Middle frontal gyrus (tissue), 1 donor: ENCODE data around the gene CYB561A3.

Experiments used
- DNase-seq: peaks from one replicate; pipeline ENCODE4 v3.0.0-alpha.2; 2015; ENCODE audit warnings: low spot score; ENCODE audit errors: extremely low spot score

CYB561A3 gene

GRCh38 chr11:61345954-61346843 lies 15.5 kb downstream of the CYB561A3 start:
- DNase-seq = no peak

DNA sequence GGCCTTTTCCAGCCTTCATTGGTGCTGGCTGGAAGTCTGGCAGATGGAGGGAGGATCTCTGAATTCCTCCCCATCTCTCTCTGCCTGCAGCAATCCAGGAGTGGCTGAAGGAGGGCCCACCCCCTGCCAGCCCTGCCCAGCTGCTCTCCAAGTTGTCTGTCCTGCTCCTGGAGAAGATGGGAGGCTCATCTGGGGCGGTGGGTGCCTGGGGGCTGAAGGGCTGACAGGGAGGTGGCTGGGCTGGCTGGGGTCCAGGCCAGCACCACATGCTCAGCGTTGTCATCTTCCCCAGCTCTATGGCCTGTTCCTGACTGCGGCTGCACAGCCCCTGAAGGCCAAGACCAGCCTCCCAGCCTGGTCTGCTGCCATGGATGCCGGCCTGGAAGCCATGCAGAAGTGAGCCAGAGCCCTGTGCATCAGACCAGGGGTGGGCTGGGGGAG lies 16.5 kb downstream of the CYB561A3 start:
- no peak for DNase-seq

DNA sequence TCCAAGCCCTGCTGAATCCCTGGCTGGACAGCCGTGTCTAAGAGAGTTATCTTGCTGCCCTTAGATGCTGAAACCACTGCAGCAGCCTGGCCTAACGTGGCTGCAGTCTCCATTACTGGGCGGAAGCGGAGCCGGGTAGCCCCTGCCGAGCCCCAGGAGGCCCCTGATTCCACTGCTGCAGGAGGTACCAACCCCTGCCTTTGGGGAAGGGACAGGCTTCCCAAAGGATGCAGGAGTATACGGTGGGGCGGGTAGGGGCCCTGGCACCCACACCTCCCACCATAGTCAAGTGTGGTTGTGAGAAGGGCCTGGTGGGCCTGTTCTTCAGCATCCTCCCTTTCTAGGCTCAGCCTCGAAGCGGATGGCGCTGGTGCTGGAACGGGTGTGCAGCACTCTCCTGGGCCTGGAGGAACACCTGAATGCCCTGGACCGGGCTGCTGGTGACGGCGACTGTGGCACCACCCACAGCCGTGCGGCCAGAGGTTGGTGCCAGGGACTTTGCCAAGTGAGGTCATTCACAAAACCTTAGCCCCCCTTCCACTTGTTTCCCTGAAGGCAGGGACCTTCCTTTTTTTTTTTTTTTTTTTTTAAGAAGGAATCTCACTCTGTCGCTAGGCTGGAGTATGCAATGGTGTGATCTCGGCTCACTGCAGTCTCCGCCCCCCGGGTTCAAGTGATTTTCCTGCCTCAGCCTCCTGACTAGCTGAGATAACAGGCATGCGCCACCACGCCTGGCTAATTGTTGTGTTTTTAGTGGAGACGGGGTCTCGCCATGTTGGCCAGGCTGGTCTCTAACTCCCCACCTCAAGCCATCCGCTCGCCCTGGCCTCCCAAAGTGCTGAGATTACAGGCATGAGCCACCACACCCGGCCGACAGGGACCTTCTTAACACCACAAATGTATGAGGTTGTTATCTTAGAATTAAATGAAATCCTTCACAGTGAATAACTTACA lies 17.6 kb downstream of the CYB561A3 start:
- no peak for DNase-seq

DNA sequence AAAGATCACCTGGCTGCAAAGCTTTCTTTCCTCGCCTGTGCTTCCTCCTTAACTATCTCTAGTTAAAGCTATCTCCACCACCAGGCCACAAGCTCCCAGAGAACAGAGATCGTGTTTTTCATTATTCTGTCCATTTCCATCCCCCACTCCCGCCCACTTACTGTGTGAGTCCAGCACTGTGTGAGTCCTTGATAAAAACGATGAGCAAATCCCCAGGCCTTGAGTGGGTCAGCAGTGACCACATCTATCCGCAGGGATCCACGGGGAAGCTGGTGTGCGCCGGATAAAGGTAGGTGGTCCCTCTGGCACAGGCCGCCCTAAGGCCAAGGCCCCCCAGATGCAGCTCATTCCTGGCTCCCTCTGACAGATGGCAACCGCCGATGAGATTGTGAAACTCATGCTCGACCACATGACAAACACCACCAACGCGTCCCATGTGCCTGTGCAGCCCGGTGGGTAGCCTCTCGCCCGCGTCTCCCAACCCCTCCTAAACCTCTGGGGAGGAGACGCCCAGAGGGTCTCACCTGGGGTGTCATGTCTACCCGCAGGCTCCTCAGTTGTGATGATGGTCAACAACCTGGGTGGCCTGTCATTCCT lies 19.4 kb downstream of the CYB561A3 start:
- no peak for DNase-seq

DNA sequence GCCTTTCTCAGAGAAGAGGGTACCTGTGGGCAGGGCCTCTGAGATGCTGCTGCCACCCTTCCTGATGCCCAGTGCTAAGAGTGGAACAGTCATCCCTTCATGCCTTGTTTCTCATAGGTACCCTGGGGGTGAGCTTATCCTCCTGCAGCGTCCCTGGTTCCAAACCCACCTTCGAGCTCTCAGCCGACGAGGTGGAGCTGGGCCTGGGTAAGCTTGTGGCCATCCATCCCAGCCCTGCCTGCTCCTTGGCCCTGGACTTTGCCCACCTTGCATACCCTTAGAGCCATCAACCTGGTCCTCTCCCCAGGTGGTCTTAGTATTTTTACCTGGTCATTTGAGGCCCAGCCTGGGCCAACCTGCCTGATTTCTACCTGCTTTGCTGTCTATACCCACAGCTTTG lies 20.0 kb downstream of the CYB561A3 start:
- DNase-seq = no peak

DNA sequence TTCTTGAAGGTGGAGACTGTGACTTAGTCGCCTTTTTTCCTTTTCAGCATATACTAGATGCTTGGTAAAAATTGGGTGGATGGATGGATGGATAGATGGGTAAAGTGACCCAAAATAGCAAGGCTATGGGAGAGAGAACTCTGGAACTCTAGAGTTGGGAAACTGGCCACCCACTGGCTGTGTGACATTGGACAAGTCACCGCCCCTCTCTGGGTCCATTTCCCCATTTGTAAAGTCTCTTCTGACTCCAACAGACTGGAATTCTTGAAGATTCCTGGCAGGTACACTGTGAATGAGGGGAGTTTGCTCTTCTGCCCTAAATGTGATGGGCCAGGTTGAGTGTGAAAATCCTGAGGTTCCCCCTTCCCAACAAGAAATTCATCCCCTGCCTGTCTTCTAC lies 20.7 kb downstream of the CYB561A3 start:
- no peak for DNase-seq

GRCh38 chr11:61339490-61339878 lies 22.2 kb downstream of the CYB561A3 start:
- DNase-seq = no peak

DNA sequence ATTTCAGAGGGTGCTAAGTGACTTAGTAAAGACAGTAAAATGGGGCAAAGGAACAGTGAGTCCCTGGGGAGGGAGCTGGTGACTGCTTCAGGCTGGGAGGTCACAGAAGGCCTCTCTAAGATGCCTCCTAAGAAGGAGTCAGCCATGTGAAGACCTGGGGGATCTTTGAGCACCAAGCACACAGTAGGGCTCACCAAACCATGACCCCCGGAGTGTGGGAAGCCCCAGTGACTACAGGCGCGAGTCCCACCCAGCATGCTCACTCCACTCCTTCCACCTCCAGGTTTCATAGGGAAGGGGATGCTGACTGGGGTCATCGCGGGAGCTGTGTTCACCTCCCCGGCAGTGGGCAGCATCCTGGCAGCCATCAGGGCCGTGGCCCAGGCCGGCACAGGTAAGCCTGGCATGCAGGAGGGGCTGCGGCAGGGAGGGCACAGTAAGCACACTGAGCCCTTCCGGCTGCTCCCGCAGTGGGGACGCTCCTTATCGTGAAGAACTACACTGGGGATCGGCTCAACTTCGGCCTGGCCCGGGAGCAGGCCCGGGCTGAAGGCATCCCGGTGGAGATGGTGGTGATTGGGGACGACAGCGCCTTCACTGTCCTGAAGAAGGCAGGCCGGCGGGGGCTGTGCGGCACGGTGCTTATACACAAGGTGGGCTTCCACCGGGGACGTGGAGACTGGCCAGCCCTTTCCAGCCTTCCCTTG lies 22.7 kb downstream of the CYB561A3 start:
- DNase-seq = no peak

- no peak for DNase-seq
These were observed 23.8 kb downstream of the CYB561A3 start for GRCh38 chr11:61337706-61338470.

- DNase-seq = peak; percentile 33
These were observed 25.3 kb downstream of the CYB561A3 start for GRCh38 chr11:61336171-61336935.

- no peak for DNase-seq
These were observed 26.3 kb downstream of the CYB561A3 start for GRCh38 chr11:61335355-61335710.

DNA sequence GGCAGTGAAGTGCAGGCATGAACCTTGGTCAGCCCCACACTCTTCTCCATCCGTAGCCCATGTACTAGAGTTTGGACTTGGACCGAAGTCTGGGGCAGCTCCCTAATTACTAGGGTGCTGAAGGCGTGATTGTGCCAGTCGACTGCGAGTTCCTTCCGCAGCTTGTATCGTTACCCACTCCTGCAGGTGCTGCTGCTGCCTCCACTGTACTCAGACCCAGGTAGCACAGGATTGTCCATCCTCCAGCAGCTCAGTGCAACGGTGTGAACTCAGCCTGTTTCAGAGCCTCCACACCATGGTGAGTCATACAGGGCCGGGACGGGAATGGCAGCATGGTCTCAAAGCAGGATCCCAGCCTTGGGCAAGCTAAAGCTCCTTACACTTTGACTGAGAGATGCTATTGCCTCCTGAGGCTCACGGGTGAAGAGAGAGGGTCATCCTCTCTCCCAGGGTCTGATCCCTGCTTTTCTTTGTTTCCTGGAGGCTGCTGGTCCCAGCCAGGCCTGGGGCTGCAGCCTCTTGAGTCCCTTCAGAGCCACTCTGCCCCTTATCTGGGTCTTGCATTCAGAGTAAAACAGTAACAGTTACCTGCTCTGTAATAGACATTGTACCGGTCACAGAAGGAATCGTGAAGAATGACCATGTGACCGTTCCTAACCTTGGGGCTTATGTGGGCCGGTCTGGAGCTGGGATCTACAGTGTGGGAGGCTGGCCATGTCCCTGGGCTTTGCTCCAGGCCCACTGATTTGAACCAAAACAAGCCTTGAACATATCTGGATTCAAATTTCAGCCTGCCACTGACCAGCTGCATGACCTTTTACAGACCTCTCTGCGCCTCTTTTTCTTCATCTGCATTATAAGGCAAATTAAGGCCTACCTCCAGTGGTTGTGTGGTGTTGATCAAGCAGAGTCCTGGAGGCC lies 27.0 kb downstream of the CYB561A3 start:
- no peak for DNase-seq

DNA sequence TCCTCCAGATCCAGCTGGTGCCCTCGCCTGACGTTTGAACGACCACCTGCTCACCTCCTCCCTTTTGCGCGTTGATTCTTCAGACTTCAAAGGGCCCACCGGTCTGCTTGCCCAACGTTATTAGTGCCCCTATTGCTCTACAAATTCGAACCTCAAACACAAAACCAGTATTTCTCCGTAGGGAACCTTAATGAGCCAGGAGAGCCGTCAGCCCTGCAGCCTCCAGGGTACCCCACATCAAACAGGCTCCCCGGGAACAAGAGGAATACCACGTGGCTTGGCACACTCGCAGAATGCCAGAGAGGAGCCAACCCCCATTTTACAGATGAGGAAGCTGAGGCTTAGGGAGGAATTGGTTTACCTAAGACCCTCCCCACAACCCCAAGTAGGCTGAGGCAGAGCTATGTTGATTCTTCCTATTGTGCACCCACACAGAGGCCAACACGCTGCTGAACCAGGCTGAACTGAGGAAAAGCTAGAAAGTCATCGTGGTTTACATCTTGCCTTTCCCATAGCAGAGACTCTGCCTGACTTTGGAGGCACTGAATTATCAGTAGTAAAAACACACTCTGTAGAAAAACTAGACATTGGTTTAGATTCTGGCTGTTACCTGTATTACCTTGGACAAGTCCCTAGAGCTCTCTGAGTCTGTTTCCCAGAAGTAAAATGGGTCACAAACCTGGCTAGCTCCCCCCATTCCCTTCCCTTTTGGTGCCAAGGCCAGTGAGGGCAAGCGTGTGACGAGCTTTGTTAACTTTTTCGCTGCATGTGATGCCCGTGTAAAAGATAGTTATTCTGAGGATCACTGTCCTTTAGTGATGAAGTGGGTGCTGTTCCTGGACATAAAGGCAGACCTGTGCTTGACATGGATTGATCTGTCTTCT lies 27.9 kb downstream of the CYB561A3 start:
- no peak for DNase-seq

GRCh38 chr11:61332797-61333549 lies 28.7 kb downstream of the CYB561A3 start, which contains the start of the genes DDB1 and TKFC:
TSS of gene DDB1 (minus strand) at chr11:61333105. CDS start at chr11:61332968, 137 bp downstream.
TSS of gene TKFC (plus strand) at chr11:61333228. CDS start at chr11:61334729, 1,501 bp downstream.
- DNase-seq = peak; percentile 89

DNA sequence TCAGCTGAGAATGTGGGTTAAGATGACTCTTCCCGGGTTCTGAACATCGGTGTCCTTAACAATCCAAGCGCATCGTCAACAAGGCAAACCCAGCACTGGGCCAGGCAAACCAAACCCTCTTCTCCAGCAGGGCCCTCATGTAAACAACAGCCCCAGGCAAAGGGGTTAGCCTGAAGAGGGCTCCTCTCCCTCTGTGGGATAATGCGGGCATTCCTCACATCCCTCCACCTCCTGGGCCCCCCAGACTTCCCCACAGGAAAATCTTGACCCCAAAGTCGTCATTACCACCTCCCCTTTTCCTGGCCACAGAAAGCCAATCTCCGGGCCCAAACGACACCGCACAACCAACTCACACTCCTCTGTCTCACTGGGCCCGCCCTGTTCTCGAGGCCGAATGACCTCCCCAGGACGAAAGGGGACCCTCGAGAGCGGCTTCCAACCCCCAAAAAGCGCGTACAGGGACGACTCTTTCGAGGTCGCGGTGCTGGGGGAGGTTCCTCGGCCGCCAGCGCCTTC lies 29.3 kb downstream of the CYB561A3 start:
- DNase-seq = no peak

DNA sequence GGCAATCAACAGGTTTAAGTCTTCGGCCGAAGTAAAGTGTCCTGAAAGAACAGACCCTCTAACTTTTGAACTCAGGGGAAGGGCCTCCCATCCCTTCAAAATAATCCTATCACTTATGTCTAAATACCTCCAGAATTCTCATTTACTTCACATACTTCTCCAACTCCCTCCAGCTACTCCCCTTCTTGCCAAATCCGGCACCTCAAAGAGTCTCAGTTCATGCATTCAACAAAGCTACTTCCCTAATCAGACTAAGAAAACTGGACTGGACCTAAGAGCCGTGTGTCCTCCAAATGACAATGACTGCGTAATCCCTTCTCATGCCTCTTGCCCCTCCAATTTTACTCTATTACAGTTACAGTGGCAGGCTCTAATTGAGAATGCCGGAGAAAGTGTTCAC lies 30.0 kb downstream of the CYB561A3 start:
- DNase-seq = no peak
